H9 (cell line): Measurements from ENCODE around the gene KLRC2. TPM values are rescaled to one million over a fixed set of nuclear protein-coding genes. Genes with fewer than 3 reads are reported as not detected.

Experiments
- DNase-seq: peaks from one replicate; pipeline ENCODE4 v3.0.0-alpha.2; 2017
- H2AFZ ChIP-seq: one replicate; pipeline ENCODE4 v1.6.1; 2013; ENCODE audit warnings: mild to moderate bottlenecking, low read length, control low read depth, moderate library complexity
- H2AK5ac ChIP-seq: 2 replicates; pipeline ENCODE4 v1.6.1; 2013; ENCODE audit warnings: low read length, control low read depth, mixed read lengths; ENCODE audit not compliant: insufficient read length
- H2BK120ac ChIP-seq: one replicate; pipeline ENCODE4 v1.6.1; 2013; ENCODE audit warnings: low read depth, mild to moderate bottlenecking, low read length, control low read depth, inconsistent platforms; ENCODE audit not compliant: poor library complexity, severe bottlenecking
- H2BK12ac ChIP-seq: 2 replicates; pipeline ENCODE4 v1.6.1; 2013; ENCODE audit warnings: low read length, control low read depth, mixed read lengths, low read depth; ENCODE audit not compliant: insufficient read length
- H2BK15ac ChIP-seq: 2 replicates; pipeline ENCODE4 v1.6.1; 2013; ENCODE audit warnings: low read depth, low read length, control low read depth
- H2BK20ac ChIP-seq: one replicate; pipeline ENCODE4 v1.6.1; 2013; ENCODE audit warnings: low read depth, mild to moderate bottlenecking, low read length, control low read depth, inconsistent platforms; ENCODE audit not compliant: poor library complexity, severe bottlenecking
- H2BK5ac ChIP-seq: 2 replicates; pipeline ENCODE4 v1.6.1; 2013; ENCODE audit warnings: low read length, control low read depth, mixed read lengths; ENCODE audit not compliant: insufficient read length
- H3K14ac ChIP-seq: 2 replicates; pipeline ENCODE4 v1.6.1; 2013; ENCODE audit warnings: low read length, control low read depth; ENCODE audit not compliant: insufficient read depth
- H3K18ac ChIP-seq: 2 replicates; pipeline ENCODE4 v1.6.1; 2013; ENCODE audit warnings: low read depth, mild to moderate bottlenecking, mixed read lengths, low read length, control low read depth; ENCODE audit not compliant: insufficient read length
- H3K23ac ChIP-seq: 2 replicates; pipeline ENCODE4 v1.6.1; 2013; ENCODE audit warnings: low read length, control low read depth, mixed read lengths, low read depth; ENCODE audit not compliant: insufficient read length
- H3K23me2 ChIP-seq: 2 replicates; pipeline ENCODE4 v1.6.1; 2013; ENCODE audit warnings: low read depth, mild to moderate bottlenecking, mixed read lengths, low read length, control low read depth; ENCODE audit not compliant: insufficient read length, poor library complexity, severe bottlenecking
- H3K27ac ChIP-seq: 2 replicates; pipeline ENCODE4 v1.5.1; 2013; ENCODE audit warnings: low read length, control low read depth, mixed read lengths, low read depth; ENCODE audit not compliant: insufficient read length
- H3K27me3 ChIP-seq: 2 replicates; pipeline ENCODE4 v1.6.1; 2013; ENCODE audit warnings: low read length, control low read depth, inconsistent platforms; ENCODE audit not compliant: insufficient read depth
- H3K4ac ChIP-seq: 2 replicates; pipeline ENCODE4 v1.6.1; 2013; ENCODE audit warnings: low read depth, mild to moderate bottlenecking, control low read depth, inconsistent platforms, low read length, moderate library complexity
- H3K4me1 ChIP-seq: 2 replicates; pipeline ENCODE4 v1.6.1; 2013; ENCODE audit warnings: low read length, control low read depth, inconsistent platforms; ENCODE audit not compliant: insufficient read depth
- H3K4me2 ChIP-seq: 2 replicates; pipeline ENCODE4 v1.6.1; 2013; ENCODE audit warnings: low read length, control low read depth, mixed read lengths; ENCODE audit not compliant: insufficient read length, insufficient read depth
- H3K56ac ChIP-seq: 2 replicates; pipeline ENCODE4 v1.6.1; 2013; ENCODE audit warnings: low read depth, mild to moderate bottlenecking, mixed read lengths, low read length, control low read depth; ENCODE audit not compliant: insufficient read length
- H3K79me1 ChIP-seq: 2 replicates; pipeline ENCODE4 v1.6.1; 2013; ENCODE audit warnings: low read depth, mild to moderate bottlenecking, moderate library complexity, low read length, control low read depth, inconsistent platforms; ENCODE audit not compliant: insufficient read depth, poor library complexity, severe bottlenecking
- H3K79me2 ChIP-seq: 2 replicates; pipeline ENCODE4 v1.6.1; 2013; ENCODE audit warnings: low read length, control low read depth, inconsistent platforms; ENCODE audit not compliant: insufficient read depth
- H3K9ac ChIP-seq: 2 replicates; pipeline ENCODE4 v1.6.1; 2013; ENCODE audit warnings: low read length, control low read depth, mixed read lengths; ENCODE audit not compliant: insufficient read length; ENCODE audit errors: extremely low read depth
- H3K9me3 ChIP-seq: one replicate; pipeline ENCODE4 v1.6.1; 2013; ENCODE audit warnings: low read depth, low read length, inconsistent platforms; ENCODE audit not compliant: control insufficient read depth
- H3T11ph ChIP-seq: one replicate; pipeline ENCODE4 v1.6.1; 2013; ENCODE audit warnings: mild to moderate bottlenecking, low read length, control low read depth, inconsistent platforms
- H4K20me1 ChIP-seq: one replicate; pipeline ENCODE4 v1.6.1; 2013; ENCODE audit not compliant: control insufficient read depth, insufficient read length, insufficient read depth
- H4K5ac ChIP-seq: 2 replicates; pipeline ENCODE4 v1.6.1; 2013; ENCODE audit warnings: low read depth, mild to moderate bottlenecking, mixed read lengths, low read length, control low read depth; ENCODE audit not compliant: insufficient read length
- H4K8ac ChIP-seq: replicated peaks from 2 replicates; pipeline ENCODE4 v1.6.1; 2013; ENCODE audit warnings: low read length, control low read depth, mixed read lengths, low read depth; ENCODE audit not compliant: insufficient read length
- H4K91ac ChIP-seq: 2 replicates; pipeline ENCODE4 v1.6.1; 2013; ENCODE audit warnings: low read depth, mild to moderate bottlenecking, moderate library complexity, mixed read lengths, low read length, control low read depth; ENCODE audit not compliant: insufficient read length
- H3K27ac Mint-ChIP-seq, 3 experiments: 2 replicates in 2 of 3; 3 replicates in 1 of 3; pipeline ENCODE4 v1.8.0; 2020 to 2021; ENCODE audit warnings: mixed read lengths in 3 of 3, mild to moderate bottlenecking in 1 of 3, moderate library complexity in 1 of 3
- H3K27me3 Mint-ChIP-seq: 2 replicates; pipeline ENCODE4 v1.8.0; 2021; ENCODE audit warnings: low read depth, mild to moderate bottlenecking, moderate library complexity, mixed read lengths
- H3K36me3 Mint-ChIP-seq, 3 experiments: 2 replicates in 2 of 3; 3 replicates in 1 of 3; pipeline ENCODE4 v1.8.0; 2020 to 2021; ENCODE audit warnings: low read depth in 3 of 3, mixed read lengths in 3 of 3; ENCODE audit not compliant: insufficient read depth in 1 of 3
- H3K4me1 Mint-ChIP-seq, 2 experiments: 2 replicates each; pipeline ENCODE4 v1.8.0; 2020; ENCODE audit warnings: mixed read lengths in 2 of 2
- H3K4me3 Mint-ChIP-seq, 2 experiments: 2 replicates in 1 of 2; 3 replicates in 1 of 2; pipeline ENCODE4 v1.8.0; 2020 to 2021; ENCODE audit warnings: mild to moderate bottlenecking in 2 of 2, mixed read lengths in 2 of 2, moderate library complexity in 1 of 2
- H3K9me3 Mint-ChIP-seq, 2 experiments: 2 replicates in 1 of 2; 3 replicates in 1 of 2; pipeline ENCODE4 v1.8.0; 2020; ENCODE audit warnings: mild to moderate bottlenecking in 2 of 2, mixed read lengths in 2 of 2, moderate library complexity in 1 of 2
- WGBS: extraction: QIAGEN DNeasy Blood & Tissue Kit; methylation state at CpG from one replicate; pipeline ENCODE4 v1.1.7; 2013; ENCODE audit warnings: missing lambda C conversion rate, low lambda C conversion rate, mixed read lengths; ENCODE audit not compliant: insufficient read length; ENCODE audit errors: extremely low coverage; 5-methylcytosine and 5-hydroxymethylcytosine counted together
- total RNA-seq: library from RNA; stranded (reverse); gene quantifications from 2 replicates; pipeline ENCODE4 v1.2.1, GENCODE V29; 2021
- TF ChIP-seq, protein P1 (sequence below): fragments of 200-600 bp; sonication (generic); conservative IDR thresholded peaks from 3 replicates; pipeline ENCODE4 v1.8.0; 2021; ENCODE audit warnings: antibody characterized with exemption, mild to moderate bottlenecking

The KLRC2 gene
- total RNA-seq, 1 experiment from 2014 or later: not detected

DNA sequence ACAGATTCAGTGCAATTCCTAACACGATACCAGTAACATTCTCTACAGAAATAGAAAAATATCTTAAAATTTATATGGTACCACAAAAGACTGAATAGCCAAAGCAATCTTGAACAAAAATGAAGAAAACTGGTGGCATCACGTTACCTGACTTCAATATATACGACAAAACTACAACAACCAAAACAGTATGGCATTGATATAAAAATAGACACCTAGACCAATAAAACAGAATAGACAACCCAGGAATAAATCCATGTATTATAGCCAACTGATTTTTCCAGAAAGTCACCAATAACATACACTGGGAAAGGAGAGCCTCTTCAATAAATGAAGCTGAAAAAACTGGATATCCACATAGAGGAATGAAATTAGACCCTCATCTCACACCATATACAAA lies 51.6 kb downstream of the KLRC2 start:
- no peak overlapping the region for H2BK12ac ChIP-seq
- no peak overlapping the region for H3K4me3 Mint-ChIP-seq
- no peak overlapping the region for H3K23ac ChIP-seq

More for the DNA sequence above, 51.6 kb downstream of the KLRC2 start:
- Histone ChIP-seq H3T11ph (no peak overlapping the region), H2BK120ac (no peak overlapping the region), H3K23me2 (no peaks in the 10 kb centered on the region), H3K4me2 (no peak overlapping the region), H2AFZ (no peak overlapping the region), H2BK20ac (no peak overlapping the region), H2BK15ac (no peak overlapping the region), H3K27ac (no peak overlapping the region), H2AK5ac (no peak overlapping the region), H4K20me1 (no peaks in the 10 kb centered on the region), H4K91ac (no peak overlapping the region), H3K18ac (no peak overlapping the region), H4K8ac (no peak overlapping the region), H3K79me1 (no peaks in the 10 kb centered on the region), H3K27me3 (no peaks in the 10 kb centered on the region), H2BK5ac (no peak overlapping the region), H3K9me3 (no peaks in the 10 kb centered on the region), H3K56ac (no peak overlapping the region), H3K9ac (no peak overlapping the region), H3K79me2 (no peaks in the 10 kb centered on the region), H4K5ac (no peak overlapping the region), H3K4me1 (no peaks in the 10 kb centered on the region), H3K14ac (no peak overlapping the region), H3K4ac (no peak overlapping the region)
- H3K36me3 Mint-ChIP-seq: no peaks in the 10 kb centered on the region
- peaks cover 1 to 4% of the 10 kb centered on the region in 2 experiments; a peak in 2 of 5 replicates for H3K9me3 Mint-ChIP-seq
- TF ChIP-seq, protein P1, sequence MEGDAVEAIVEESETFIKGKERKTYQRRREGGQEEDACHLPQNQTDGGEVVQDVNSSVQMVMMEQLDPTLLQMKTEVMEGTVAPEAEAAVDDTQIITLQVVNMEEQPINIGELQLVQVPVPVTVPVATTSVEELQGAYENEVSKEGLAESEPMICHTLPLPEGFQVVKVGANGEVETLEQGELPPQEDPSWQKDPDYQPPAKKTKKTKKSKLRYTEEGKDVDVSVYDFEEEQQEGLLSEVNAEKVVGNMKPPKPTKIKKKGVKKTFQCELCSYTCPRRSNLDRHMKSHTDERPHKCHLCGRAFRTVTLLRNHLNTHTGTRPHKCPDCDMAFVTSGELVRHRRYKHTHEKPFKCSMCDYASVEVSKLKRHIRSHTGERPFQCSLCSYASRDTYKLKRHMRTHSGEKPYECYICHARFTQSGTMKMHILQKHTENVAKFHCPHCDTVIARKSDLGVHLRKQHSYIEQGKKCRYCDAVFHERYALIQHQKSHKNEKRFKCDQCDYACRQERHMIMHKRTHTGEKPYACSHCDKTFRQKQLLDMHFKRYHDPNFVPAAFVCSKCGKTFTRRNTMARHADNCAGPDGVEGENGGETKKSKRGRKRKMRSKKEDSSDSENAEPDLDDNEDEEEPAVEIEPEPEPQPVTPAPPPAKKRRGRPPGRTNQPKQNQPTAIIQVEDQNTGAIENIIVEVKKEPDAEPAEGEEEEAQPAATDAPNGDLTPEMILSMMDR: no peak
- H3K4me1 Mint-ChIP-seq: no peaks in the 10 kb centered on the region
- H3K27ac Mint-ChIP-seq: no peak overlapping the region
- no CpG with 5 or more reads among the region's 3 CpGs for WGBS
- H3K27me3 Mint-ChIP-seq: no peaks in the 10 kb centered on the region
- DNase-seq: no peak
